GM21515 (cell line): Measurements from ENCODE around the gene CACNA2D3.

Experiments used
- ATAC-seq: cut with Tn5 transposase; IDR thresholded peaks from one replicate; pipeline ENCODE4 v1.9.1; 2021; ENCODE audit not compliant: unreplicated experiment

Gene CACNA2D3

DNA sequence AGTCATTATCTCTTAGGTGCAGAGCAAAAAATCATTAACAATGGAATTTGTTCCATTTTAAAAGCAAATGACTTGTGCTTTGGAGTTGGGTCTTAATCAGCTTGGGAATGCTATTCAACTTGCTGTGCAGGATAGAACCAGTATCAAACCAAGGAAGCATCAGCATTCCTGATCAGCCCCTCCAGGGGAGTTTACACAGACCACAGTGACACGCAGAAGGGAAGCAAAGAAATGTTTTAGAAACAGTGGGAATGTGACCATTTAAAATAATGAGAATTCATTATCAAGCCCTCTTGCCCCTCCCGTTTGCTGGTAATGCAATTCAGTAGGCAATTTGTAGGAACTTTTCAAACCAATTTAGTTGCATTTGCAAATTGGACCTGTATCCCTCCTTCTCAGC is 650.4 kb downstream of the CACNA2D3 start:
- ATAC-seq, result no peak

- ATAC-seq, result no peak
These were observed 650.9 kb downstream of the CACNA2D3 start for GRCh38 chr3:54773271-54773670.

DNA sequence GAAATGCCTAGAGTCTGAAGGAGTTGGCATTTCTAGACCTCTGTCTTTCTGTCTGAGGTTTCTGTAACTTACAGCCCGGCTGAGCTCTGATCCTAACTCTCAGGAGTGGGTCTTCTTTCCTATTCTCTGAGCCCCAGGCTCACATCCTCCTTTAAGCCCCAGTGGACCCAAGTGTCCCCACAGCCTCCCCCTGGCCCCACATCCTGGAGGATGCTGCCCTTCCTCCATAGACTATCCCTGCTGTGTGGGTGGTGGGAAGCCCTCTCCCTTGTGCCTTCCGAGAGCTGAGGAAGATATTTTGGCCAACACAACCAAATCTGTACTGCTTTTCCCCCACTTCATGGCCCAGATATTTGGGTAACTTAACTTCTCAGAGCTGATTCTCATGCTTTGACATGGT is 654.2 kb downstream of the CACNA2D3 start:
- no peak for ATAC-seq

DNA sequence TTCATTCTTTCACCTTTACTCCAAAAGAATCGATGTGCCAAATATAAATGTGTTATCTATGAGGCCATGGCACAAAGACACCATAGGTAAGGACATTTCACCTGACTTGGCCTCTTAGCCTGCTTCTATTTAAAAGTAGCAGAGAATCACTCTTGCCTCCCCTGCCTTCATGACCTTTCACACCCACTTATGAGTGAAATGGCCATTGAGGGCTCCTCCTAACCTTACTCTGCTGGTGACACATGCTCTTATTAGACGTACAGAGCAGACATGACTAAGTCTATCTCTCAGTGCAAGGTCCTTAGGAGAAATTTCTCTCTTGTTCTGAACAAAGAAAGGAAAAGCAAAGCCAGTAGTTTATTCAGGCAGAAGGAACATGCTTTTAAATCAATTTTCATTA is 654.8 kb downstream of the CACNA2D3 start:
- no peak for ATAC-seq

- ATAC-seq, result no peak
These were observed 658.0 kb downstream of the CACNA2D3 start for GRCh38 chr3:54780336-54780735.

GRCh38 chr3:54781728-54782127 is 659.4 kb downstream of the CACNA2D3 start:
- no peak for ATAC-seq

- ATAC-seq, result no peak
These were observed 661.3 kb downstream of the CACNA2D3 start for GRCh38 chr3:54783611-54784010.

- ATAC-seq, result no peak
These were observed 661.7 kb downstream of the CACNA2D3 start for GRCh38 chr3:54784021-54784420.

GRCh38 chr3:54785976-54786375 is 663.6 kb downstream of the CACNA2D3 start:
- no peak for ATAC-seq

- ATAC-seq, result no peak
These were observed 667.7 kb downstream of the CACNA2D3 start for GRCh38 chr3:54790051-54790450.

DNA sequence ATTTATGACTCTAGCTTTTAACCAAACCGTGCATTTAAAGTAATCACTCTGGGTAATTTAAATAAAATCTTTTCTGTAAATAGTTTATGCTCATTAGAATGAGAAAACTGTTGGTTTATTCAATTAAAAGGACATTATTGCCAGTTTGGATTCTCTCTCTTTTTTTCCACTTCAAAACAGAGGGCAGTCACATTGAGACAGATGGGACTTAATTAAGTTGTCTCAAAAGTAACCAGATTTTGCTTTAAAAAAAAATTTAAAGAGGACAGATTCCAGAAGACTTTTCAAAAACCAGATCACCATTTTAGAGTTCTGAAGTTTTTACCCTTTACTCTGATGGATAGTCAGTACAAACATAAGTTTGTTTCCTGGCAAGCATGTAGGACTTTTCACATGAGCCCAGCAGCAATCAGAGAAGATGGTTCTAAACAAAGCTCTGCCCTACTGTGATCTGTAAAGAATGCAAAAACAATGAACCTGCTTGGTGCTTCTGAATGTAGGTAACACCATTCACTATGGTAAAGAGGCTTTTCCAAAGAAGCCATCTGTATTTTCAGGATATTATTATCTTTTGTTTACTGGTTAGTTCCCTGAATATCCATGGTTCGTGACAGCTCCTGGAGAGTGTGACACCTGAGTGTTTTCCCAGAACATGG is 669.3 kb downstream of the CACNA2D3 start:
- no peak for ATAC-seq

DNA sequence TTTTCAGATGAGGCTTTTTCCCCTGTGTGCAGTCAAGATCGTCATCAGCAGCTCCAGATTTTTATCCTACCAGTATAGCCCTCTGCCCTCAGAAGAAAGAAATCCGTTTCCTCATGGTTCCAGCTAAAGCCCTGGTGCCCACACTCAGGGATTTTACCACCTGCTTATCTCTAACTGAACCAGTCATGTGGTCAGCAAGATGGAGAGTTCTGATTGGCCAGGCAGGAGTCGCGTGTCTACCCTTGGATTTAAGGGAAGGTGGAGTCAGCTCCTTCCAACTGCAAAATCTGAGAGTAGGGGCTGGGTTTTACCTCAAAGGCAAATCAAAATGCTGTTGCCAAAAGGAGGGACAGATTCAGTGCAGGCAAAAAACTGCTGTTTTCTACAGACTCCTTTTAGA is 670.2 kb downstream of the CACNA2D3 start:
- ATAC-seq, result no peak

- ATAC-seq, result no peak
These were observed 670.8 kb downstream of the CACNA2D3 start for GRCh38 chr3:54793171-54793570.

- ATAC-seq, result no peak
These were observed 674.8 kb downstream of the CACNA2D3 start for GRCh38 chr3:54797111-54797510.

GRCh38 chr3:54800478-54800877 is 678.1 kb downstream of the CACNA2D3 start:
- ATAC-seq, result no peak

DNA sequence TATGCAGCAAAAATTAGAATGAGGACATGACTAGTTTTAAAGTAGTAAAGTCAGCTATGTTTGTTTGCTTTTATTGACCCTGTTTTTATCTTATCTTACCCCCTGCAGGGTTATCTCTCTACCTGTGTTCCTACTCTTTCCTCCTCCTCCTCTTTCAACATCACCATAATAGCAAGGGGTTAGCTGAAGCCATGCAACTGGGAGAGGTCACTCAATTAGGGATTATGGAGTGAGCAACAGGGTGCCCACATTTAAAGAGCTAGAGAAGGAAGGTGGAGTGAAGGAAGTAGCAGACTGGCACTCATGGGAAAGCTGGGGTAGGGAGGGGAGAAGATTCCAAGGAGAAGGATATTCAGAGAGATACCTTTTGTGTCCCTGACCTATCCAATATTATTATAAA is 679.6 kb downstream of the CACNA2D3 start:
- no peak for ATAC-seq

DNA sequence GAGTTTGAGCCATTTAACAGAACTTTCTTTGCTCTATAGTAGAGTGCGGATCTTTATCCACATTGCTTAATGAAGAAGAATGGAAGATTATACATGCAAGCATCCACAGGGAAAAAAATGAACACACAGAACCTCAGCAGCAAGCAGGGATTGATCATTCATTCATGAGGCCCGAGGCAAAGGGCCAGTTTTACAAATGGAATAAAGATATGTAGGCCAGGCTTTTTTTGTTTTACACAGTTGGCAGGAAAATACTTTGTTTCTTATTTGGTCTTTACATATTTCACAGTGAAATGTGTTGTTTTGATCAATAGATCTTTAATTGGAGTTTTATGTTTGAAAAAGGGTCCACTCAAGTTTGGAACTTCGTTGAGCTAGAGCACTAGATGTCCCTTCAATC is 688.0 kb downstream of the CACNA2D3 start:
- ATAC-seq, result no peak

DNA sequence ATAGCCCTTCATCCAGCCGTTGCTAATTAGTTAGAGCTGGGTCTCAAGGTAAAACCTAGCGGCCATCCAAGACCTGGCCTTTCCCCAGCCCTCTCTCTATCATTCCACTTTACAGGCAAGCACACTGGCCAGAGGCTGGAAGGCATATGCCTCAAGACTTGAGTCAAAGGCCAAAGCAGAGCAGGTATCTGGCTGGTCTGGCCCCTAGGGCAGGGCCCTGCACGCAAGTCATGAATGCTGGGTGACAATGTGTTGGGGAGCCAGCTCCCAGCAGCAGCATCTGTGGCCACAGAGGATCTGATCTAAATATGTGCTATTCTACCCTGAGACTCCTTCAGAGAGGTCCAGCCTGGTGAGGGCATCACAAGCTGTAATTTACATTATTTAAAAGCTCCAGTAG is 691.9 kb downstream of the CACNA2D3 start:
- no peak for ATAC-seq

DNA sequence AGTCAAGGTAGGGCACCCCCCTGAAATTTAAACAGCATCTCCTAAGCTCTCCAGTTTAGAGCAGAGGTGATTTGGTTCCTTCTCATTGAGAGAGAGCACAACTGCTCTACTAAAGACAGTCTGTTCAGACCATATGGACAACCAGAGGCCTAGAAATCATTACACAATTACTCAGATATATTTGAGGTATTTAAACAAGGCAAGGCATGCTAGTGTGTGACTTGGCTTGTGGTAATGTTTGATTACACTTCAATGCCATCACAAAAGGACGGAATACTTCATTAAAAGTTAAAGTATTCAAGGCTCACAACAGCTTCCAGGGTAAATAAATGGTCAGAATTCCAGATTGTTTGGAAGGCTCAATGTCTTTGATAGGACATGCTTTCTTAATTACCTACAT is 695.3 kb downstream of the CACNA2D3 start:
- no peak for ATAC-seq

GRCh38 chr3:54818486-54818885 is 696.1 kb downstream of the CACNA2D3 start:
- no peak for ATAC-seq

GRCh38 chr3:54818942-54819341 is 696.6 kb downstream of the CACNA2D3 start:
- ATAC-seq, result no peak

DNA sequence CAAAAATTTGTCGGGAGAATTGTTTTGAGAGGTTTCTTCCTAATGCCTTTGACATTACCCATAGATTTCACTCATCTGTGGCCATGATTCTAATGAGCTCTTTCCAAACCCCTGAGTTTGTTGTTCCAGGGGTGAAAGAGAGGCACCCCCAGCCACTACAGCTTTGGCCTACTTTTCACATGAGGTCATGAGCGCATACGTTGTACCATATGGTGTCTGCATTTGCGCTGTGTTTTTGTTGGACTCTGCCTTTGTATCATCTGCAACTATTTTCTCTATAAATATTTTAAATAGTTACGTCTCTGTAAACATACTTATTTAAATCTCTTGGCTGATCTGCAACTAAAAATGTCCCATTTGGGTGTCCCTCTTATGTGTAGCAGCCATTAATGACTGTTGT is 697.6 kb downstream of the CACNA2D3 start:
- ATAC-seq, result no peak

DNA sequence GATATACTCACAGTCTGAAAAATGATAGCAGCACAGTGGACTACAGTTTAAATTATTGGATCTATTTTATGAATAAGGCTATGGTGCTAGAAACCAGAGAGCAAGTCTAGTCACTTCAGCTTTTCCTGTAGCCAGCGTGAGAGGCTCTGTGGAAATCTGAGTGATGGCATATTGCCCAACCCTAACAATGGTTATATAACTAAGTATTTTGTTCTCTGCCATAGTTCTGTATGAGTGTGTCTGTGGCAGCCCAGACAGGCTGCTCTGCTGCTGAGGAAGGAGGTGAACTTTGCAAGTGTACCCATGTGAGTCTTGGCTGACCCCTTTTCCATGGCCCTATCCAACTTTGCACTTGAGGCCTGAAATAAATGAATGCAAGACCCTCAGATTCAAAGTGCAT is 699.9 kb downstream of the CACNA2D3 start:
- ATAC-seq, result no peak
